ENCODE measurements around the gene CEP89.

Gene CEP89

DNA sequence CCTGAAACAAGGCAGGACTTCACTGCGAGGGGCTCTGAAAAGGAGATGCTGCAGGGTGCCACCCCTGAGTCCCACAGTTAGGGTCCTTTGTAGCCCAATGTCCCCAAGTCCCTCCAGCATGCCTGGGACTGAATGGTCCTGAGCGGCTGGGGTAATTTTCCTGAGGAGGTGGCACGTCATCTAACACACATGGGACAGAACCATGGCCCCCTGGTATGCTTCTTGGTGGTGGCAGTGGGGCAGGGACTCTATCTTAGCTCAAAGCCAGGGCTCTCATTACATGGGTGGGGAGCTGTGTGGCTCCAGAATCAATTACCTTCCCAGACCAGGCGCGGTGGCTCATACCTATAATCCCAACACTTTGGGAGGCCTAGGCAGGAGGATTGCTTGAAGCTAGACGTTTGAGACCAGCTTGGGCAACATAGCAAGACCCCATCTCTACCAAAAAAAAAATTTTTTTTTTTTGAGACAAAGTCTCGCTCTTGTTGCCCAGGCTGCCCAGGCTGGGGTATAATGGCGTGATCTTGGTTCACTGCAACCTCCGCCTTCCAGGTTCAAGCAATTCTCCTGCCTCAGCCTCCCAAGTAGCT, 94.3 kb downstream of the CEP89 start:
- Histone ChIP-seq H3K27me3 (ENCODE audit: low read length) (no peaks in the 10 kb centered on the region), H2AFZ (ENCODE audit: low read depth, low read length, severe bottlenecking) (no peak overlapping the region), H3K4me2 (ENCODE audit: low read depth, low read length, poor library complexity, severe bottlenecking) (no peak overlapping the region), H3K9ac (ENCODE audit: low read length) (no peak overlapping the region), H3K9me2 (replicated peaks; ENCODE audit: insufficient read depth, low read length) (no peaks in the 10 kb centered on the region), H3K4me3 (ENCODE audit: insufficient read depth, low read length, poor library complexity, severe bottlenecking) (no peak overlapping the region), H4K20me1 (ENCODE audit: low read depth, low read length) (no peaks in the 10 kb centered on the region), H3K27ac (ENCODE audit: low read depth, low read length) (no peak overlapping the region), H3F3A (ENCODE audit: insufficient read depth) (no peaks in the 10 kb centered on the region), H3K79me2 (ENCODE audit: insufficient read depth, low read length) (no peaks in the 10 kb centered on the region), H3K9me3 (ENCODE audit: insufficient read depth, low read length) (no peaks in the 10 kb centered on the region), H3K36me3 (ENCODE audit: low read length) (no peaks in the 10 kb centered on the region)
- TF ChIP-seq, protein P1, sequence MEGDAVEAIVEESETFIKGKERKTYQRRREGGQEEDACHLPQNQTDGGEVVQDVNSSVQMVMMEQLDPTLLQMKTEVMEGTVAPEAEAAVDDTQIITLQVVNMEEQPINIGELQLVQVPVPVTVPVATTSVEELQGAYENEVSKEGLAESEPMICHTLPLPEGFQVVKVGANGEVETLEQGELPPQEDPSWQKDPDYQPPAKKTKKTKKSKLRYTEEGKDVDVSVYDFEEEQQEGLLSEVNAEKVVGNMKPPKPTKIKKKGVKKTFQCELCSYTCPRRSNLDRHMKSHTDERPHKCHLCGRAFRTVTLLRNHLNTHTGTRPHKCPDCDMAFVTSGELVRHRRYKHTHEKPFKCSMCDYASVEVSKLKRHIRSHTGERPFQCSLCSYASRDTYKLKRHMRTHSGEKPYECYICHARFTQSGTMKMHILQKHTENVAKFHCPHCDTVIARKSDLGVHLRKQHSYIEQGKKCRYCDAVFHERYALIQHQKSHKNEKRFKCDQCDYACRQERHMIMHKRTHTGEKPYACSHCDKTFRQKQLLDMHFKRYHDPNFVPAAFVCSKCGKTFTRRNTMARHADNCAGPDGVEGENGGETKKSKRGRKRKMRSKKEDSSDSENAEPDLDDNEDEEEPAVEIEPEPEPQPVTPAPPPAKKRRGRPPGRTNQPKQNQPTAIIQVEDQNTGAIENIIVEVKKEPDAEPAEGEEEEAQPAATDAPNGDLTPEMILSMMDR (IDR thresholded peaks at IDR 0.05; ENCODE audit: insufficient read depth, low read length, poor library complexity, severe bottlenecking), result no peak
- TF ChIP-seq EZH2phosphoT487 (conservative IDR thresholded peaks at IDR 0.05; ENCODE audit: low read length), result no peak

DNA sequence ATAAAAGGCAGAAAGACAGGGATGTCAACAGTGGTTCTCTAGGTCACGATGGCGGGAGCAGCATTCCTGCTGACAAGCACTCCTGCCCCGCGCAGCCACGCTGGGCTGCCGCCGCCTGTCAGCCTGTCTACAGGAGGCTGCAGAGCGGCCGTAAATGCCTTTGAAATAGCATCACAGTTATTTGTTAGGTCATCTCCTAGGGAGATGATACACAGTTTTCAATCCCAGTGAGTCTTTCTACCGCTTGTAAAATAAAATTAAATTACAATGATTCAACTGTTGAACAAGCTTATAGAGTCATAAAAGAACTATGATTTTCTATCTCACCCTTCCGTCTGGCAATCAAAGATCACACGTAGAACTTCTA, 94.9 kb downstream of the CEP89 start:
- Histone ChIP-seq H3F3A (ENCODE audit: insufficient read depth) (no peaks in the 10 kb centered on the region), H3K4me3 (ENCODE audit: insufficient read depth, low read length, poor library complexity, severe bottlenecking) (no peak overlapping the region), H3K27me3 (ENCODE audit: low read length) (no peaks in the 10 kb centered on the region), H3K36me3 (ENCODE audit: low read length) (no peaks in the 10 kb centered on the region), H3K4me2 (ENCODE audit: low read depth, low read length, poor library complexity, severe bottlenecking) (no peak overlapping the region), H4K20me1 (ENCODE audit: low read depth, low read length) (no peaks in the 10 kb centered on the region), H2AFZ (ENCODE audit: low read depth, low read length, severe bottlenecking) (no peak overlapping the region), H3K9ac (ENCODE audit: low read length) (no peak overlapping the region), H3K27ac (ENCODE audit: low read depth, low read length) (no peak overlapping the region), H3K9me2 (replicated peaks; ENCODE audit: insufficient read depth, low read length) (no peaks in the 10 kb centered on the region), H3K9me3 (ENCODE audit: insufficient read depth, low read length) (no peaks in the 10 kb centered on the region), H3K79me2 (ENCODE audit: insufficient read depth, low read length) (no peaks in the 10 kb centered on the region)
- no peak for TF ChIP-seq EZH2phosphoT487 (conservative IDR thresholded peaks at IDR 0.05; ENCODE audit: low read length)
- TF ChIP-seq, protein P1 (IDR thresholded peaks at IDR 0.05; ENCODE audit: insufficient read depth, low read length, poor library complexity, severe bottlenecking), result no peak

DNA sequence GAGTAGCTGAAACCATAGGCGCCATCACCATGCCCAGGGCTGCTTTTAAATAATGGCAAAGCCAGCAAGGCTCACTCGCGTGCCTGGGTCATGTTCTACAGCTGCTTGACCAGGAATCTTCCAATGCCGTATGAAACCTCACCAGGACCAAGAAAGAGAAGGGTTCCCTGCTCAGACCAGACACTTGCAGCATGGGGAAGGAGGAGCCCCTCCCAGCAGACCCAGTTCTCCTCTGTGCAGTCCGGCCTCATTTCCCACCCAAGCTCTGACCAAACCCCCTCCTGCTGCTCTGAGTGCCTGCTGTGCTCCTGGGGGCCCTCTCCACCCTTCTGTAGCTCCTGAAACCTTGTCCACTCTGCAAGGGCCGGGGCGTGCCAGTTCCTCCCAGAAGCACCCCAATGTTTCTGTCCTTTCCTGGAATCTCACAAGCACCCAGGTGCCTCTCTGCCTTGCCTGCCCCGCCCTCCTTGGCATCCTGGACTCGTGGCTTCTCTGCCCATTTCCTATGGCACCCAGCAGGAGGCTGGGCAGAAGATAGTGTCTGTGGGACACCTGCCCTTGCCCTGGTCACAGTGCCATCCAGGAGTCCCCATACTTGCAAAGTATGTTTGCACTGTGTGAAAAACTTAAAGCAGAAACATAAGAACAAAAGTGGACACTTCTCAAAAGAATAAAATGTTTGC, 95.4 kb downstream of the CEP89 start:
- Histone ChIP-seq H3K9me3 (ENCODE audit: insufficient read depth, low read length) (no peaks in the 10 kb centered on the region), H3K36me3 (ENCODE audit: low read length) (no peaks in the 10 kb centered on the region), H4K20me1 (ENCODE audit: low read depth, low read length) (no peaks in the 10 kb centered on the region), H3K9me2 (replicated peaks; ENCODE audit: insufficient read depth, low read length) (no peaks in the 10 kb centered on the region), H3K27me3 (ENCODE audit: low read length) (no peaks in the 10 kb centered on the region), H2AFZ (ENCODE audit: low read depth, low read length, severe bottlenecking) (no peak overlapping the region), H3K4me2 (ENCODE audit: low read depth, low read length, poor library complexity, severe bottlenecking) (no peak overlapping the region), H3K9ac (ENCODE audit: low read length) (no peak overlapping the region), H3F3A (ENCODE audit: insufficient read depth) (no peaks in the 10 kb centered on the region), H3K79me2 (ENCODE audit: insufficient read depth, low read length) (no peaks in the 10 kb centered on the region), H3K4me3 (ENCODE audit: insufficient read depth, low read length, poor library complexity, severe bottlenecking) (no peak overlapping the region), H3K27ac (ENCODE audit: low read depth, low read length) (no peak overlapping the region)
- TF ChIP-seq EZH2phosphoT487 (conservative IDR thresholded peaks at IDR 0.05; ENCODE audit: low read length), result no peak
- TF ChIP-seq, protein P1 (IDR thresholded peaks at IDR 0.05; ENCODE audit: insufficient read depth, low read length, poor library complexity, severe bottlenecking), result no peak
